Left ventricle myocardium inferior (tissue), 1 donor: Measurements from ENCODE around the gene ZNF423. TPM values are rescaled to one million over a fixed set of nuclear protein-coding genes. Genes with fewer than 3 reads are reported as not detected.

ENCODE experiments used
- DNase-seq: peaks from one replicate; pipeline ENCODE4 v3.0.0-alpha.2; 2020
- H3K27ac ChIP-seq: fragments of 200-600 bp; replicated peaks from 2 replicates; pipeline ENCODE4 v1.8.0; 2021
- H3K27me3 ChIP-seq: fragments of 200-600 bp; 2 replicates; pipeline ENCODE4 v1.8.0; 2021; ENCODE audit warnings: low read depth
- H3K36me3 ChIP-seq: fragments of 200-600 bp; 2 replicates; pipeline ENCODE4 v1.8.0; 2021
- H3K4me1 ChIP-seq: fragments of 200-600 bp; 2 replicates; pipeline ENCODE4 v1.8.0; 2021
- H3K4me3 ChIP-seq: fragments of 200-600 bp; 2 replicates; pipeline ENCODE4 v1.8.0; 2021; ENCODE audit warnings: mild to moderate bottlenecking, moderate library complexity
- H3K9me3 ChIP-seq: fragments of 200-600 bp; replicated peaks from 2 replicates; pipeline ENCODE4 v1.8.0; 2021
- CTCF ChIP-seq: fragments of 200-600 bp; IDR thresholded peaks from 2 replicates; pipeline ENCODE4 v1.8.0; 2021; ENCODE audit warnings: antibody characterized with exemption, mild to moderate bottlenecking, borderline replicate concordance
- intact Hi-C: fragments of 100-400 bp; cut with micrococcal nuclease; formaldehyde crosslinking; loops from one replicate; pipeline ENCODE4 v1.11.0; 2022
- total RNA-seq: library from RNA; stranded (reverse); fragmentation: NEBNext Ultra II Directional; extraction: Animal tissue kit (Norgen Biotek cat#: 25700); gene quantifications from one replicate; pipeline ENCODE4 v1.2.1, GENCODE V29; 2021
- donor health status: DM: no; HTN: yes; CAD: no; lungs with severe emphysema.

The ZNF423 gene
- total RNA-seq, 1 donor from 2014 or later: 8.6 TPM

GRCh38 chr16:49745311-49745747 lies 110.6 kb downstream of the ZNF423 start:
- Histone ChIP-seq H3K4me1 (peaks cover 13% of the 10 kb centered on the region), H3K4me3 (no peak overlapping the region), H3K9me3 (no peaks in the 10 kb centered on the region), H3K27ac (no peak overlapping the region), H3K27me3 (peaks cover 43% of the 10 kb centered on the region), H3K36me3 (no peaks in the 10 kb centered on the region)
- intact Hi-C loops: no loop called here
- TF ChIP-seq CTCF: no peak
- DNase-seq: no peak

- no peak for TF ChIP-seq CTCF
- no peaks in the 10 kb centered on the region for H3K36me3 ChIP-seq
- peaks cover 35% of the 10 kb centered on the region for H3K27me3 ChIP-seq
- H3K4me3 ChIP-seq: no peak overlapping the region
- DNase-seq: no peak
- H3K9me3 ChIP-seq: no peaks in the 10 kb centered on the region
- H3K27ac ChIP-seq: no peak overlapping the region
- intact Hi-C loops: no loop called here
- H3K4me1 ChIP-seq: peaks cover 5% of the 10 kb centered on the region
Measured at GRCh38 chr16:49744244-49745220, 111.4 kb downstream of the ZNF423 start.

GRCh38 chr16:49743658-49744057 lies 112.3 kb downstream of the ZNF423 start:
- TF ChIP-seq CTCF: no peak
- H3K36me3 ChIP-seq: no peaks in the 10 kb centered on the region
- DNase-seq: no peak
- intact Hi-C loops: no loop called here
- no peak overlapping the region for H3K27ac ChIP-seq
- peaks cover 26% of the 10 kb centered on the region for H3K27me3 ChIP-seq
- H3K9me3 ChIP-seq: no peaks in the 10 kb centered on the region
- peaks cover 2% of the 10 kb centered on the region for H3K4me1 ChIP-seq
- H3K4me3 ChIP-seq: no peak overlapping the region

GRCh38 chr16:49743203-49743464 lies 112.8 kb downstream of the ZNF423 start:
- no peaks in the 10 kb centered on the region for H3K36me3 ChIP-seq
- intact Hi-C loops: no loop called here
- peaks cover 22% of the 10 kb centered on the region for H3K27me3 ChIP-seq
- TF ChIP-seq CTCF: no peak
- no peaks in the 10 kb centered on the region for H3K9me3 ChIP-seq
- no peaks in the 10 kb centered on the region for H3K4me1 ChIP-seq
- no peak for DNase-seq
- H3K4me3 ChIP-seq: no peak overlapping the region
- no peak overlapping the region for H3K27ac ChIP-seq

- TF ChIP-seq CTCF: no peak
- H3K4me3 ChIP-seq: no peak overlapping the region
- peaks cover 17% of the 10 kb centered on the region for H3K27me3 ChIP-seq
- no peaks in the 10 kb centered on the region for H3K4me1 ChIP-seq
- no peak for DNase-seq
- intact Hi-C loops: no loop called here
- H3K9me3 ChIP-seq: no peaks in the 10 kb centered on the region
- no peaks in the 10 kb centered on the region for H3K36me3 ChIP-seq
- H3K27ac ChIP-seq: no peak overlapping the region
Measured at GRCh38 chr16:49742428-49743202, 113.3 kb downstream of the ZNF423 start.
